Measurements from ENCODE around the gene CERS5. TPM values are rescaled to one million over a fixed set of nuclear protein-coding genes. Genes with fewer than 3 reads are reported as not detected.

Gene CERS5
- polyA plus RNA-seq, 3 donors, result 30.6 to 44.4 (median 38.7) TPM

DNA sequence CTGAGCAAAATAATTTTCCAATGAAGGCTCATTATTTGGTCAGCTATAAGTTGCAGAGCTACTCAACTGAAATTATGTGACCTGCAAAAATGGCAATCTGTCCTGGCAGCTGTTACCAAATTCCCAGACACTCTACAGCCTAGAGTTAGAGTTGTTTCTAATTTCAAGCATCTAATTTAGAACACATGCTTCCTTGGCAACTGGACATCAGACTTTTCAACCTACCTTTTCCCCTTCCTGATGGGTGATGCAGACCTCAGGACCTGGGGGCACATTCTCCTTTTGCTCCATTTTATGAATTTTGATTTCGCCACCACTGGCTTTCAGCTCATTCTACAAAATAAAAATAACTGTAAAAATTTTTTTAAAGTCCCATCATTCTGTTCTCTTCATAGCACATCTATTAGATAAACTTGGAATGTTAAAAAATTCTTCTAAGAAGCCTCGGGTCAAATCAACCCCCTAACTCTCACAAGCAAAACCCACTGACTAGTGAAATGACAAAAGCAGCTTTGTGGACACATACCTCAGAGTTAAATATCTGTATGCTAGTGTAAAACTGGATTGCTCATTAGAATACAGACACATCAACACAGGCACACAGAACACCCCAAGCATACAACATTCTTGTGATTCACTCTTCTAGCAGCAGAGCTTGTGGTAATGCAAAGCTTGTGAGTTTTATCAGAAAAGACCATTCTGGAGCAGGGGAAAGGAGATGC, 33.5 kb upstream of the CERS5 start:
- Histone ChIP-seq H3K4me1 (ENCODE audit: control insufficient read depth in 1 of 2, insufficient read depth in 2 of 2, low read length in 2 of 2) (no peaks in the 10 kb centered on the region), H3K79me2 (ENCODE audit: insufficient read depth, low read length) (no peaks in the 10 kb centered on the region), H3K27ac (ENCODE audit: low read depth in 1 of 2, low read length in 2 of 2) (no peak overlapping the region), H3K9me3 (replicated peaks in 1 of 2; ENCODE audit: control insufficient read depth in 1 of 2, insufficient read depth in 1 of 2, low read length in 2 of 2) (no peaks in the 10 kb centered on the region), H3K9ac (ENCODE audit: insufficient read depth, low read length, poor library complexity, severe bottlenecking) (no peak overlapping the region), H3K27me3 (ENCODE audit: control insufficient read depth in 2 of 2, insufficient read depth in 2 of 2, low read length in 2 of 2) (no peaks in the 10 kb centered on the region), H3K4me3 (replicated peaks in 1 of 3; ENCODE audit: low read depth in 2 of 3, low read length in 3 of 3) (no peak overlapping the region), H3K4me2 (replicated peaks; ENCODE audit: extremely low read depth, low read length, poor library complexity, severe bottlenecking) (no peak overlapping the region), H3K36me3 (replicated peaks in 1 of 2; ENCODE audit: control insufficient read depth in 1 of 2, insufficient read depth in 2 of 2, low read length in 2 of 2) (peaks cover 0 to 4% of the 10 kb centered on the region in 2 donors), H4K20me1 (ENCODE audit: insufficient read depth, low read length) (no peaks in the 10 kb centered on the region), H2AFZ (ENCODE audit: insufficient read depth, low read depth, low read length, poor library complexity, severe bottlenecking) (no peak overlapping the region)
- Mint-ChIP-seq H3K27ac (no peak overlapping the region), H3K27me3 (ENCODE audit: low read depth in 3 of 3) (no peaks in the 10 kb centered on the region), H3K9me3 (no peaks in the 10 kb centered on the region), H3K36me3 (peaks cover 8 to 15% of the 10 kb centered on the region in 2 donors), H3K4me1 (no peaks in the 10 kb centered on the region), H3K4me3 (no peak overlapping the region)
- no peak for DNase-seq
- intact Hi-C loops (cut with micrococcal nuclease), result no loop called here
- TF ChIP-seq CTCF (IDR thresholded peaks at IDR 0.05), result no peak
- no CpG with 5 or more reads among the region's 2 CpGs for WGBS (ENCODE audit: insufficient coverage)

DNA sequence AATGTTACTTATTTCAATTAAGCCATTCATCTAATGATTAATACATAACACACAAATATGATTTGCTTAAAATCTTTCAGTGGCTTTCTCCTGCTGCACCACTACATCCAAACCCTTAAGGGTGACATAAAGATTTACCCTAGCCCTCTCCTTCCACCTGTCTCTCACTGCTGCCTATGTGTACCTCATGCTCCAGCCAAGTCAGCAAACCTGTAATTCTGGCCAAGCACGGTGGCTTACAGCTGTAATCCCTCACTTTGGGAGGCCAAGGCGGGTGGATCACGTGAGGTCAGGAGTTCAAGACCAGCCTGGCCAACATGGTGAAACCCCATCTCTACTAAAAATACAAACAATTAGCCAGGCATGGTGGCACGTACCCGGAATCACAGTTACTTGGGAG, 31.7 kb upstream of the CERS5 start:
- Histone ChIP-seq H3K4me1 (ENCODE audit: control insufficient read depth in 1 of 2, insufficient read depth in 2 of 2, low read length in 2 of 2) (no peaks in the 10 kb centered on the region), H2AFZ (ENCODE audit: insufficient read depth, low read depth, low read length, poor library complexity, severe bottlenecking) (no peak overlapping the region), H3K4me3 (replicated peaks in 1 of 3; ENCODE audit: low read depth in 2 of 3, low read length in 3 of 3) (no peak overlapping the region), H3K9me3 (replicated peaks in 1 of 2; ENCODE audit: control insufficient read depth in 1 of 2, insufficient read depth in 1 of 2, low read length in 2 of 2) (no peaks in the 10 kb centered on the region), H3K27me3 (ENCODE audit: control insufficient read depth in 2 of 2, insufficient read depth in 2 of 2, low read length in 2 of 2) (no peaks in the 10 kb centered on the region), H3K79me2 (ENCODE audit: insufficient read depth, low read length) (no peaks in the 10 kb centered on the region), H3K27ac (ENCODE audit: low read depth in 1 of 2, low read length in 2 of 2) (no peak overlapping the region), H3K36me3 (replicated peaks in 1 of 2; ENCODE audit: control insufficient read depth in 1 of 2, insufficient read depth in 2 of 2, low read length in 2 of 2) (no peaks in the 10 kb centered on the region), H4K20me1 (ENCODE audit: insufficient read depth, low read length) (no peaks in the 10 kb centered on the region), H3K9ac (ENCODE audit: insufficient read depth, low read length, poor library complexity, severe bottlenecking) (no peak overlapping the region), H3K4me2 (replicated peaks; ENCODE audit: extremely low read depth, low read length, poor library complexity, severe bottlenecking) (no peak overlapping the region)
- H3K4me3 Mint-ChIP-seq, result no peak overlapping the region
- no peaks in the 10 kb centered on the region for H3K9me3 Mint-ChIP-seq
- TF ChIP-seq CTCF (IDR thresholded peaks at IDR 0.05), result no peak
- H3K4me1 Mint-ChIP-seq, result no peaks in the 10 kb centered on the region
- 100% methylated on average over 1 of the region's 5 CpGs for WGBS (ENCODE audit: insufficient coverage)
- DNase-seq, result no peak
- H3K27me3 Mint-ChIP-seq (ENCODE audit: low read depth in 3 of 3), result no peaks in the 10 kb centered on the region
- H3K27ac Mint-ChIP-seq, result no peak overlapping the region
- peaks cover 6 to 13% of the 10 kb centered on the region in 2 donors for H3K36me3 Mint-ChIP-seq
- intact Hi-C loops (cut with micrococcal nuclease), result no loop called here
